Liver (tissue), 3 donors: ENCODE results near the gene CD19.

Source experiments
- ATF3 ChIP-seq: IDR thresholded peaks from 2 replicates; pipeline ENCODE4 v1.6.1; 2016; ENCODE audit warnings: antibody characterized with exemption
- CTCF ChIP-seq: fragments of 150-350 bp; IDR thresholded peaks from 2 replicates; pipeline ENCODE4 v1.5.1; 2017; ENCODE audit warnings: improper control_type of control experiment, low read depth, low read length; ENCODE audit not compliant: missing input control
- TAF1 ChIP-seq: conservative IDR thresholded peaks from 2 replicates; pipeline ENCODE4 v1.6.1; 2016; ENCODE audit warnings: antibody characterized with exemption, mild to moderate bottlenecking
- donor health status: healthy.
- donor health status: healthy.

- TF ChIP-seq CTCF, result no peak
- no peak for TF ChIP-seq ATF3
- no peak for TF ChIP-seq TAF1
These were observed 28.3 kb upstream of the CD19 start for GRCh38 chr16:28903344-28904042.
